Skeletal muscle tissue (tissue), 4 donors: ENCODE results near the gene MRPL23. TPM values are rescaled to one million over a fixed set of nuclear protein-coding genes. Genes with fewer than 3 reads are reported as not detected.

Source experiments
- H3K27ac ChIP-seq: one replicate; pipeline ENCODE4 v1.7.0; 2013; ENCODE audit warnings: mild to moderate bottlenecking, low read depth, low read length, inconsistent platforms
- H3K27me3 ChIP-seq, 3 donors: one replicate each; pipeline ENCODE4 v1.7.0; 2013; ENCODE audit warnings: low read length in 3 of 3; ENCODE audit not compliant: control insufficient read depth in 3 of 3, insufficient read depth in 3 of 3
- H3K36me3 ChIP-seq, 3 donors: one replicate each; pipeline ENCODE4 v1.7.0; 2013; ENCODE audit warnings: low read length in 3 of 3; ENCODE audit not compliant: control insufficient read depth in 3 of 3, insufficient read depth in 3 of 3
- H3K4me1 ChIP-seq, 3 donors: one replicate each; pipeline ENCODE4 v1.7.0; 2013; ENCODE audit warnings: low read length in 3 of 3, mild to moderate bottlenecking in 3 of 3; ENCODE audit not compliant: control insufficient read depth in 3 of 3, insufficient read depth in 3 of 3
- H3K4me3 ChIP-seq, 3 donors: one replicate each; pipeline ENCODE4 v1.7.0; 2013; ENCODE audit warnings: low read length in 3 of 3
- H3K9ac ChIP-seq, 3 donors: one replicate each; pipeline ENCODE4 v1.7.0; 2013; ENCODE audit warnings: low read length in 3 of 3, mild to moderate bottlenecking in 3 of 3, moderate library complexity in 2 of 3, low read depth in 1 of 3
- H3K9me3 ChIP-seq, 3 donors: one replicate each; pipeline ENCODE4 v1.7.0; 2013; ENCODE audit warnings: low read length in 3 of 3; ENCODE audit not compliant: control insufficient read depth in 3 of 3
- total RNA-seq: library from RNA; depleted of rRNA; stranded (reverse); fragments of >200 nt; gene quantifications from one replicate; pipeline ENCODE4 v1.2.3, GENCODE V29; 2014
- donor health status: Osteomylitis.

MRPL23 gene
- 12.0 TPM for total RNA-seq

DNA sequence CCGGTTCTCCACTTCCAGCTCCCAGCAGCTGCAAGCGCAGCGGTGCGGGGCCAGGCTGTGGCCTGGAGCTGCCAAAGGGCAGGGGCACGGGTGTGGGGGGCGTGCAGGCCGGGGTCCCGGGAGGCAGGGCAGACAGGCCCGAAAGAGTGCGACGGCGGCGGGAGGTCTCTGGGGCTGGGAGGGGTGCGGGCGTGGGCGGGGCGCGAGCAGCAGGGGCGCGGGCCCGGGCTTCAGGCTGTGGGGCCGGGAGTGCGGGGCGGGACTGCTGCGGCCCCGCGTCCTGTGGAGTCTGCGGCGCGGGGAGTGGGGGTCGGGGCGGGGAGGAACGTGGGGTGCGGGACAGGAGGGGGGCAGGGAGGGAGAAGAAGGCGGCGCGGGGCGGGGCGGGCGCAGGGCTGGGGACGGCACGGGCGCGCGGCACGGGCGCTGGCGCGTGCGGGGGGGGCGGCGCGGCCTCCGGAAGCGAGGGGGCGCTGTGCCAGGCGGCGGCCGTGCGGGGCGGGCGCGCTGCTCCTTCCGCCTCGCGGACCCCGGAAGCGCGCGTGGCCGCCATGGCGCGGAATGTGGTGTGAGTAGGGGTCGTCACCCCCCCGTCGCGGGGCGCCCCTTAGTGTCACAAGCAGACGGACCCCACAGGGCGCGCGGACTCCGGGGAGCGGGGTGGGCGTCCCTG, at the start of gene MRPL23:
MRPL23 (plus strand) TSS at position 521 of the 673 bp plus-strand sequence; CDS start at position 552, 31 bp downstream.
- Histone ChIP-seq H3K27me3 (no peaks in the 10 kb centered on the region), H3K9me3 (no peaks in the 10 kb centered on the region), H3K4me3 (no peak within 1 kb of the TSS), H3K9ac (no peak within 1 kb of the TSS), H3K27ac (no peak within 1 kb of the TSS), H3K36me3 (no peaks in the 10 kb centered on the region), H3K4me1 (peaks cover 3 to 15% (median 7%) of the 10 kb centered on the region in 3 donors)

DNA sequence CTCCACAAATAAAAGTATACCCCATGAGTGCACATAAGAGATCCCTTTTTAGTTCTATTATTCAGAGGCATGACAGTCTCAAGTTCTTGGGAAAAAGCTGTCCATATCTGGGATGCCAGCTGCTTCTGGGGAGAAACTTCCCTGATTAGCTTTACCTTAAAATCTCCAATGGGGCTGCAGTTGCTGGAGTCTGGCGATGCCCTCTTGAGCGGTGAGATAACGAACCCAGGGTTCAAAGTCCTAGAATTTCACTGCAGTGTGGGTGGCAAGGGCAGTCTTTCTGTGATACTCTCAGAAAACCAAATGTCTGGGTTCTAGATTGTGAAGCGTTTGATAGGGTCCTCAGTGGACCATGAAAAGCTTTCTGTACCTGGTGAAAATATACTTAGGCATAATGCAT, 48.0 kb upstream of the MRPL23 start:
- no peaks in the 10 kb centered on the region for H3K36me3 ChIP-seq
- H3K27me3 ChIP-seq = no peaks in the 10 kb centered on the region
- no peak overlapping the region for H3K27ac ChIP-seq
- H3K4me3 ChIP-seq = no peak overlapping the region
- no peak overlapping the region for H3K9ac ChIP-seq
- H3K4me1 ChIP-seq = no peaks in the 10 kb centered on the region
- no peaks in the 10 kb centered on the region for H3K9me3 ChIP-seq

DNA sequence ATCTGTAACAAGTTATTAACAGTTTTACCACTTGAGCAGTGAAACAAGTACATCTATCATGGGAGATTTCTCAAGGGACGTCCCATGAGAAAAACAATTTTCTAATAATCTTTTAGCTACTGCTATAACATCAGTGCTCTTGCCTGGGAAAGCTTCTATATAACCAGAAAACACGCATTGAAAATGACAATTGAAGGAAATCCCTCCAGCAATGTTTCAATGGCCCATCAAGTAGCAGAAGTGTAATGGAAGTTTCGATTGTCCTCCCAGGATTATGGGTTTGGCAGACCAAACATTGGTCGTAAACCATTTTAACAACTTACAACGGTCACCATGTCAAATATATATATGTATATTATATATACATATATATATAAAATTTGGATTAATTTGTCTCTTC, 47.4 kb upstream of the MRPL23 start:
- H3K9me3 ChIP-seq = no peaks in the 10 kb centered on the region
- no peak overlapping the region for H3K9ac ChIP-seq
- no peak overlapping the region for H3K4me3 ChIP-seq
- no peaks in the 10 kb centered on the region for H3K36me3 ChIP-seq
- H3K27ac ChIP-seq = no peak overlapping the region
- H3K4me1 ChIP-seq = no peaks in the 10 kb centered on the region
- H3K27me3 ChIP-seq = no peaks in the 10 kb centered on the region

GRCh38 chr11:1906181-1906580, 41.0 kb upstream of the MRPL23 start:
- Histone ChIP-seq H3K9ac (peak overlapping the region in 2 of 3 donors; percentile 6 to 25), H3K27me3 (peaks cover 0 to 2% (median 0%) of the 10 kb centered on the region in 3 donors), H3K9me3 (no peaks in the 10 kb centered on the region), H3K4me1 (peaks cover 13 to 20% (median 20%) of the 10 kb centered on the region in 3 donors), H3K36me3 (no peaks in the 10 kb centered on the region), H3K27ac (peak overlapping the region; percentile 80), H3K4me3 (no peak overlapping the region)

DNA sequence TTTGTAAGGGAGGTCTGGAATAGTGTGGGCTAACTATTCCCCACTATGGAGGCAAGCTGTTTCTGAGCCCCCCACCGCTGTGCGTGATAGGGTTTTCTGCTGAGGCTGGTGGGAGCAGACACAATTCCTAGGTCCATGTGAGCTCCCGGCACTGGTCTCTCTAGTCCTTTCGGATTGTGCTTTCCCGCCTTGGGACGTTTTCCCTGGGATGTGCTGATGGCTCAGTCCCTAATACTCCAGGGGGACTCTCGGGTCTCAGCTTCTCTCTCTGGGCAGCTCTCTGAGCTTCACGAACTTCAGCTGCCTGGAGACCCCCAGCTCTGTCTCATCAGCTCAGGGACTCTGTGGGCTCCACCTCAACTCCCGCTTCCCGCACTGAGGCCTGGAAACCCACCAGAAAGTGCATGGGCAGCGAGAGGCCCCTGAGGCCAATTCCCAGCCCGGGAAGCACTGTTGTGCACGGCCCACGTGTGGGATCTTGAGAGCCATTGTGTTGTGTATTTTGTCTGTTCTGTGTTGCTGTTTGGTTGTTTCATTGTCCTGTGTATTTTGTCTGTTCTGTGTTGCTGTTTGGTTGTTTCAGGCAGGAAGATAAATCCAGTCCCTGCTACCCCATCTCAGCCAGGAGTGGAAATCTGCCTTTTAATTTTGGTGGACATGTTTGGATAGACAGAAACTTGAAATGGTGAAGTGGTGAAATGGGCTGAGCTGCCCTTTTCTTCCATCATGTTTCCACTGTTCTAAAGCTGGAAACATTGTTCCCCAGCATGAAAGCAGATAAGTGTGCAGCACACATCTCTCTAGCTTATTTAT, 40.3 kb upstream of the MRPL23 start:
- Histone ChIP-seq H3K9ac (peak overlapping the region in 2 of 3 donors; percentile 16 to 25), H3K36me3 (no peaks in the 10 kb centered on the region), H3K4me3 (no peak overlapping the region), H3K27ac (peak overlapping the region; percentile 80), H3K4me1 (peaks cover 13 to 20% (median 20%) of the 10 kb centered on the region in 3 donors), H3K27me3 (peaks cover 0 to 2% (median 0%) of the 10 kb centered on the region in 3 donors), H3K9me3 (no peaks in the 10 kb centered on the region)

DNA sequence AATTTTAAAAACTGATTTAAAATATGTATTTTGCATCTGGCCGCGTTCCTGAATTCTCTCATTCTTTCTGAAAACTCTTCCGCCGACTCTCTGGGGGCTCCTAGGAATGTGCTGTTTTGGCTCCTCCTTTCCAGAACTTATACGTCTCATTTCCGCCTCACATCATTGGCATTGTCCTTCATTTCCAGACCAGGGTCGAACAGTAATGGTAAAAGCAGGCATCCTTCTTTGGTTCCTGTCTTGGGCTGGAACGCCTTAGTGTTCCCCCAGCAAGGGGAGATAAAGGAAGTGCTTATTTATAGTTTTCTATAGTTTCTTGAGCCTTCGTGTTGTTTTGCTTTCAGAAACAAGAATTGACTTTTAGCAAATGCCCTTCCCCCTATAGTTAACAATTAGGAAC, 38.5 kb upstream of the MRPL23 start:
- H3K4me3 ChIP-seq = no peak overlapping the region

GRCh38 chr11:1909524-1909923, 37.6 kb upstream of the MRPL23 start:
- Histone ChIP-seq H3K27ac (no peak overlapping the region), H3K4me1 (peaks cover 20% of the 10 kb centered on the region in 3 donors)

More for the DNA sequence above, 38.5 kb upstream of the MRPL23 start:
- H3K27me3 ChIP-seq = peaks cover 0 to 2% (median 0%) of the 10 kb centered on the region in 3 donors
- peak overlapping the region in 1 of 3 donors; percentile 14 for H3K9ac ChIP-seq
- no peaks in the 10 kb centered on the region for H3K36me3 ChIP-seq
- H3K9me3 ChIP-seq = no peaks in the 10 kb centered on the region
- peaks cover 16 to 20% (median 20%) of the 10 kb centered on the region in 3 donors for H3K4me1 ChIP-seq
- peak overlapping the region; percentile 80 for H3K27ac ChIP-seq

DNA sequence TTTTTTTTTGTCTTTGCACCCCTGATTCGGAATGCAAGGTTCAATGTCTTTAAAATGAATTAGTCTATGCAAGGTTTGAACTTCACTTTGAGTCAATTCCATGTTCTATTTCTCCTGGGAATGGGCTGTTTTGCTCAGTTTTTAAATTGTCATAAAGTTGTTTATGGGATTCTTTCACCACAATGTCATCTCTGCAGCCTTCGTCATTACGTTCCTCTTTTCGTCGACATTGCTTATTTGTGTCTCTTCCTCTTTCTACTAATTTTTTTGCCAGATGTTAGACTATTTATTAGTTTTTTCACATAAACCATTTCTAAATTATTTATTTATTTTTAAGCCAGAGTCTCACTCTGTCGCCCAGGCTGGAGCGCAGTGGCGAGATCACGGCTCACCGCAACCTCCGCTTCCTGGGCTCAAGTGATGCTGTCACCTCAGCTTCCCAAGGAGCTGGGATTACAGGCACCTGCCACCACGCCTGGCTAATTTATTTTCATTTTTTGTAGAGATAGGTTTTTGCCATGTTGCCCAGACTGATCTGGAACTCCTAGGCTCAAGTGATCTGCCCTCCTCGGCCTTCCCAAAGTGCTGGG, 34.7 kb upstream of the MRPL23 start:
- Histone ChIP-seq H3K4me1 (peaks cover 23 to 31% (median 29%) of the 10 kb centered on the region in 3 donors), H3K27me3 (no peaks in the 10 kb centered on the region), H3K27ac (peak overlapping the region; percentile 33), H3K4me3 (no peak overlapping the region), H3K36me3 (no peaks in the 10 kb centered on the region), H3K9ac (peak overlapping the region in 1 of 3 donors; percentile 8), H3K9me3 (no peaks in the 10 kb centered on the region)

More at GRCh38 chr11:1909524-1909923, 37.6 kb upstream of the MRPL23 start:
- Histone ChIP-seq H3K4me3 (no peak overlapping the region), H3K27me3 (peaks cover 0 to 2% (median 0%) of the 10 kb centered on the region in 3 donors), H3K9ac (no peak overlapping the region), H3K9me3 (no peaks in the 10 kb centered on the region), H3K36me3 (no peaks in the 10 kb centered on the region)

DNA sequence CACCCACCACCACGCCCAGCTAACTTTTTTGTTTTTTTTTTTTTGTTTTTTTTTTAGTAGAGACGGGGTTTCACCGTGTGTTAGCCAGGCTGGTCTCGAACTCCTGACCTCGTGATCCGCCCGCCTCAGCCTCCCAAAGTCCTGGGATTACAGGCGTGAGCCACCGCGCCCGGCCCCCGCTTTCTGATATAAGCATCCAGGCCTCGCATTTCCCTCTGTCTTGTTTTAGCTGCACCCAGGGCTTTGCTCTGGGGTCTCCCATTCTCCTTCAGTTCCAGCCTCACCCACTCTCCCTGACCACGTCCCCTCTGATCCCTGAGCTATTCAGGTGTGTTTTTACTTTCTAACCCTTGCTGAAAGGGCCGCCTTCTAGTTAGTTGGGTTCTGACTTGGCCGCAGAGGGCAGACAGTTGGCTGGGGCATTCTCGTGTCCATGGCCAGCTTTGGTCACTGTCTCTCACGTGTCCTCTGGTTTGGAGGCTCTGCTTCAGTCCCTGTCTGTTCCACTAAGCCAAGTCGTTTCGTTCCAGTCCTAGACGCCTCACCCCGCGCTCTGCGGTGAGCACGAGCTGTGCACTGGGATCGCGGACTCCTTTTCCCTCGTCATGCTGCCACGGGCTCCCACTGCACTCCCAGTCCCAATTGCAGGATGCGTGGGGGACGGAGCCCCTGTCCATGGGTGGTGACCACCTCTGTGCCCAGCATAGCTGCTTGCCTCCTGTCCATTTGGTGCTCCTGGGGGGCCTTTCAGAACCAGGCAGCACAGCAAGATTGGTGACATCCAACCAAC, 33.7 kb upstream of the MRPL23 start:
- peaks cover 31 to 39% (median 33%) of the 10 kb centered on the region in 3 donors for H3K4me1 ChIP-seq
- H3K9ac ChIP-seq = peak overlapping the region in 1 of 3 donors; percentile 16
- H3K4me3 ChIP-seq = no peak overlapping the region
- no peaks in the 10 kb centered on the region for H3K36me3 ChIP-seq
- no peaks in the 10 kb centered on the region for H3K27me3 ChIP-seq
- no peaks in the 10 kb centered on the region for H3K9me3 ChIP-seq
- H3K27ac ChIP-seq = peak overlapping the region; percentile 33
